ENCODE measurements around the gene SDF2.

SDF2 gene

DNA sequence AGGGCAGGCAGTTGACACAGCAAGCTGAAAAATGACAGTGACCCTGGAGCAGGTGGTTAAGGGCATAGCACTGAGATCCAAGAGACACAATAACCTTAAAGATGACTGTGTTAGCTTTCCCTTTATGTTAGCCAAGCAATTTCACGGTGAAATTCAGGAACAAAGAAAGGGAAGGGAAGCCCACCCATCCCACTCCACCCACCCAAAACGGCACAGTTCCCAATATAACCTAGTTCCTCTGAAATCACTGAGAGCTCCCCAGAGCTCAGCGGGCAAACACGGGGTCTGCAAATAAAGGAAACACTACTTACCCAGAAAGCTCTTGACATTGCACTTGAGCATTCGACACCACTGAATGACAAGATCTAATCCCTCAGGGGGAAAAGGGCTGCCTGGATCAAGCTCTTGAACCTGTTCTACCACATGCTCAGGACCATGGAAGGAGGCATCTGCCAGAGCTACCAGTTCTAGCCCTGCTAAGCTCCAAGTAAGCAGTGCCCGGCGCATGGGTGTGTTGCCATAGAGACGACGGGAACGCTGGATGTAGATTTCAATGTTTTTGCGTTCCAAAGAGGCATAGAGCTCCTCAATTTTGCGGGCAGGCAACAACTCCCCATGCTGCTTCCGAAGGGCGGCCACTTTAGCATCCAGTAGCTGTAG lies 27.4 kb downstream of the SDF2 start:
- Histone ChIP-seq H3K79me2 (ENCODE audit: insufficient read depth, low read length) (peaks cover 31% of the 10 kb centered on the region; the same call in 1 of the 2 replicates), H3K9ac (ENCODE audit: low read depth, low read length, poor library complexity, severe bottlenecking) (no peak overlapping the region), H3K4me2 (ENCODE audit: low read depth, low read length, poor library complexity, severe bottlenecking) (peak overlapping the region; percentile 40), H2AFZ (ENCODE audit: low read length) (no peak overlapping the region), H3K27me3 (ENCODE audit: insufficient read depth, low read length, poor library complexity, severe bottlenecking) (no peaks in the 10 kb centered on the region), H3K9me3 (ENCODE audit: insufficient read depth, low read depth, low read length) (no peaks in the 10 kb centered on the region), H3K4me3 (ENCODE audit: low read length, poor library complexity, severe bottlenecking) (no peak overlapping the region), H3K9me2 (replicated peaks; ENCODE audit: low read depth, low read length) (no peaks in the 10 kb centered on the region), H4K20me1 (ENCODE audit: insufficient read depth, low read length, poor library complexity, severe bottlenecking) (peaks cover 15% of the 10 kb centered on the region), H3K4me1 (ENCODE audit: insufficient read depth, low read length, poor library complexity, severe bottlenecking) (peaks cover 11% of the 10 kb centered on the region), H3F3A (ENCODE audit: low read depth) (no peaks in the 10 kb centered on the region), H3K36me3 (ENCODE audit: insufficient read depth, low read length) (peaks cover 89% of the 10 kb centered on the region; the same call in 1 of the 2 replicates)
- no peak for TF ChIP-seq EZH2phosphoT487 (IDR thresholded peaks at IDR 0.05; ENCODE audit: borderline replicate concordance)
- TF ChIP-seq, protein P1, sequence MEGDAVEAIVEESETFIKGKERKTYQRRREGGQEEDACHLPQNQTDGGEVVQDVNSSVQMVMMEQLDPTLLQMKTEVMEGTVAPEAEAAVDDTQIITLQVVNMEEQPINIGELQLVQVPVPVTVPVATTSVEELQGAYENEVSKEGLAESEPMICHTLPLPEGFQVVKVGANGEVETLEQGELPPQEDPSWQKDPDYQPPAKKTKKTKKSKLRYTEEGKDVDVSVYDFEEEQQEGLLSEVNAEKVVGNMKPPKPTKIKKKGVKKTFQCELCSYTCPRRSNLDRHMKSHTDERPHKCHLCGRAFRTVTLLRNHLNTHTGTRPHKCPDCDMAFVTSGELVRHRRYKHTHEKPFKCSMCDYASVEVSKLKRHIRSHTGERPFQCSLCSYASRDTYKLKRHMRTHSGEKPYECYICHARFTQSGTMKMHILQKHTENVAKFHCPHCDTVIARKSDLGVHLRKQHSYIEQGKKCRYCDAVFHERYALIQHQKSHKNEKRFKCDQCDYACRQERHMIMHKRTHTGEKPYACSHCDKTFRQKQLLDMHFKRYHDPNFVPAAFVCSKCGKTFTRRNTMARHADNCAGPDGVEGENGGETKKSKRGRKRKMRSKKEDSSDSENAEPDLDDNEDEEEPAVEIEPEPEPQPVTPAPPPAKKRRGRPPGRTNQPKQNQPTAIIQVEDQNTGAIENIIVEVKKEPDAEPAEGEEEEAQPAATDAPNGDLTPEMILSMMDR (conservative IDR thresholded peaks at IDR 0.05; ENCODE audit: low read length): no peak

DNA sequence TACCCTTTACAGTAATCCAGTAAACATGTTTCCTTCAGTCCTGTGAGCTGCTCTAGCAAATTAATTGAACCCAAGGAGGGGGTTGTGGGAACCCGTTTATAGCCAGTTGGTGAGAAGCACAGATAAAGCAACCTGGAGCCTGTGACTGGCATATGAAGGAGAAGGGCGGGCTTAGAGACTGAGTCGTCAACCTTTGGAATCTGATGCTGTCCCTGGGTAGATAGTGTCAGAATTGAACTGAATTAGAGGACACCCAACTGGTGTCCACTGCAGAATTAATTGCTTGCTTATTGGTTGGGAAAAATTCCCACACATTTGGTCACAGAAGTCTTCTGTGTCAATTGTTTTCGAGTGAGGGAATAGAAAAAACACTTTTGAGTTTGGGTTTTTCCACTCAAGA lies 34.9 kb downstream of the SDF2 start:
- TF ChIP-seq EZH2phosphoT487 (IDR thresholded peaks at IDR 0.05; ENCODE audit: borderline replicate concordance): no peak
- TF ChIP-seq, protein P1 (conservative IDR thresholded peaks at IDR 0.05; ENCODE audit: low read length): no peak
- Histone ChIP-seq H3K36me3 (ENCODE audit: insufficient read depth, low read length) (peaks cover 55% of the 10 kb centered on the region), H4K20me1 (ENCODE audit: insufficient read depth, low read length, poor library complexity, severe bottlenecking) (no peaks in the 10 kb centered on the region), H3K27me3 (ENCODE audit: insufficient read depth, low read length, poor library complexity, severe bottlenecking) (no peaks in the 10 kb centered on the region), H3K9ac (ENCODE audit: low read depth, low read length, poor library complexity, severe bottlenecking) (no peak overlapping the region), H3K9me3 (ENCODE audit: insufficient read depth, low read depth, low read length) (no peaks in the 10 kb centered on the region), H3K4me1 (ENCODE audit: insufficient read depth, low read length, poor library complexity, severe bottlenecking) (no peaks in the 10 kb centered on the region), H3K4me2 (ENCODE audit: low read depth, low read length, poor library complexity, severe bottlenecking) (no peak overlapping the region), H3K4me3 (ENCODE audit: low read length, poor library complexity, severe bottlenecking) (no peak overlapping the region), H3K79me2 (ENCODE audit: insufficient read depth, low read length) (no peaks in the 10 kb centered on the region), H3K9me2 (replicated peaks; ENCODE audit: low read depth, low read length) (no peaks in the 10 kb centered on the region), H3F3A (ENCODE audit: low read depth) (no peaks in the 10 kb centered on the region), H2AFZ (ENCODE audit: low read length) (no peak overlapping the region)

DNA sequence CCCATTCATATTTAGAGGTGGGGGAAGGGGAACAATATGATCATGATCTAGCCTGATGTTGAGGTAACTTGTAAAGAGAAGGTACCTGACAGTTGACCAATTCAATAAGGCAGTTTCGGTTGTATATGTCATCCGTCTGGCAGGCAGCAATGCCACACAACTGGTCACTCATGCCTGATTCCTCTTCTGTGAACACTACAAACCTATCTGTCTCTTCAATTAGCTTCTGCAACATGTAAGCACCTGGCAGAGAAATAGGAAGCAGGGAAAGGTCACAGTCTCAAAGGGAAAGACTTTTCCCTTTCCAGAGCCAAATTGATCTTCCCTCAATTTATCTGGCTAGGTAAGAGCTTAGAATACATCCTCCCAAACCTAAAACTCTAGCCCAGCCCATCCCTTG lies 37.6 kb downstream of the SDF2 start:
- Histone ChIP-seq H3F3A (ENCODE audit: low read depth) (no peaks in the 10 kb centered on the region), H3K4me3 (ENCODE audit: low read length, poor library complexity, severe bottlenecking) (no peak overlapping the region), H3K9ac (ENCODE audit: low read depth, low read length, poor library complexity, severe bottlenecking) (no peak overlapping the region), H3K27me3 (ENCODE audit: insufficient read depth, low read length, poor library complexity, severe bottlenecking) (no peaks in the 10 kb centered on the region), H3K79me2 (ENCODE audit: insufficient read depth, low read length) (no peaks in the 10 kb centered on the region), H3K4me2 (ENCODE audit: low read depth, low read length, poor library complexity, severe bottlenecking) (no peak overlapping the region), H2AFZ (ENCODE audit: low read length) (no peak overlapping the region), H3K9me2 (replicated peaks; ENCODE audit: low read depth, low read length) (no peaks in the 10 kb centered on the region), H4K20me1 (ENCODE audit: insufficient read depth, low read length, poor library complexity, severe bottlenecking) (no peaks in the 10 kb centered on the region), H3K36me3 (ENCODE audit: insufficient read depth, low read length) (peaks cover 67% of the 10 kb centered on the region), H3K9me3 (ENCODE audit: insufficient read depth, low read depth, low read length) (no peaks in the 10 kb centered on the region), H3K4me1 (ENCODE audit: insufficient read depth, low read length, poor library complexity, severe bottlenecking) (no peaks in the 10 kb centered on the region)
- TF ChIP-seq, protein P1 (conservative IDR thresholded peaks at IDR 0.05; ENCODE audit: low read length): no peak
- no peak for TF ChIP-seq EZH2phosphoT487 (IDR thresholded peaks at IDR 0.05; ENCODE audit: borderline replicate concordance)

Measured in Loucy (cell line).